Measurements from ENCODE around the gene ZIC1. TPM values are rescaled to one million over a fixed set of nuclear protein-coding genes. Genes with fewer than 3 reads are reported as not detected.

The ZIC1 gene
- total RNA-seq, 2 experiments from 2014 or later = not detected

- Histone ChIP-seq H4K20me1 (ENCODE audit: insufficient read depth, low read length) (no peaks in the 10 kb centered on the region), H3K9me3 (ENCODE audit: low read length) (no peaks in the 10 kb centered on the region), H3K4me3 (ENCODE audit: low read depth, low read length, poor library complexity, severe bottlenecking) (no peak overlapping the region), H3K9me2 (ENCODE audit: insufficient read depth, low read length) (no peaks in the 10 kb centered on the region), H3K4me2 (ENCODE audit: low read length) (no peak overlapping the region), H3K36me3 (ENCODE audit: insufficient read depth, low read length) (no peaks in the 10 kb centered on the region), H2AFZ (ENCODE audit: low read length) (no peak overlapping the region), H3K79me2 (ENCODE audit: insufficient read depth, low read depth, low read length) (no peaks in the 10 kb centered on the region), H3K4me1 (ENCODE audit: insufficient read depth, low read length, poor library complexity, severe bottlenecking) (no peaks in the 10 kb centered on the region), H3K27ac (ENCODE audit: low read depth, low read length, poor library complexity, severe bottlenecking) (no peak overlapping the region)
- POLR2A ChIA-PET = no interaction called here
- CTCF ChIA-PET (ENCODE audit: unreplicated experiment) = no interaction called here
- intact Hi-C loops (cut with micrococcal nuclease; ENCODE audit: unreplicated experiment) = no loop called here
- BruUV-seq (replicated peaks) = no TSS peak
- DNase-seq (ENCODE audit: low spot score) = no peak
- TF ChIP-seq CTCF (conservative IDR thresholded peaks at IDR 0.05; ENCODE audit: low read length) (no peak), EZH2phosphoT487 (IDR thresholded peaks at IDR 0.05; ENCODE audit: borderline replicate concordance, low read depth, low read length) (no peak)
These were observed 39.5 kb upstream of the ZIC1 start for GRCh38 chr3:147369661-147370123.

DNA sequence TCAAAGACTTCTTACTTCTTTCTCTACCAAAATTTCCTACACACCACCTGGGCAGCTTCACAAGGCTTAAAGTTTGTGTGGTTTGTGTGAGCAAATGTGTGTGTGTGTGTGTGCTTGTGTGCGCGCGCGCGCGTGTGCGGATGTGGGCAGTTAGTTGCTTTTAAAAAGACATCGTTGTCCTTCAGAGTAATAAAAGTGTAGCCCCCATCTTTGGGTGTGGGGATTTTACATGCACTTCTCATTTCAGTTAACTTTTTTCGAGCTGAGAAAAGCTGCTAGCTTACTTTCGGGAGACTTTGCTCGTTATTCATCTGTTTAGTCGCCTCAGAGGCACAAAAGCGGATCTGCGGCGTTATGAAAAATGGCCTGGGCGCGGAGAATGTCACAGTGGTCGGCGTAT is 38.8 kb upstream of the ZIC1 start:
- CTCF ChIA-PET (ENCODE audit: unreplicated experiment) = no interaction called here

GRCh38 chr3:147371140-147371539 is 38.0 kb upstream of the ZIC1 start:
- POLR2A ChIA-PET = no interaction called here
- intact Hi-C loops (cut with micrococcal nuclease; ENCODE audit: unreplicated experiment) = no loop called here

More for the DNA sequence above, 38.8 kb upstream of the ZIC1 start:
- Histone ChIP-seq H3K4me1 (ENCODE audit: insufficient read depth, low read length, poor library complexity, severe bottlenecking) (no peaks in the 10 kb centered on the region), H3K9me2 (ENCODE audit: insufficient read depth, low read length) (no peaks in the 10 kb centered on the region), H3K9me3 (ENCODE audit: low read length) (no peaks in the 10 kb centered on the region), H4K20me1 (ENCODE audit: insufficient read depth, low read length) (no peaks in the 10 kb centered on the region), H3K79me2 (ENCODE audit: insufficient read depth, low read depth, low read length) (no peaks in the 10 kb centered on the region), H3K4me3 (ENCODE audit: low read depth, low read length, poor library complexity, severe bottlenecking) (no peak overlapping the region), H2AFZ (ENCODE audit: low read length) (no peak overlapping the region), H3K36me3 (ENCODE audit: insufficient read depth, low read length) (no peaks in the 10 kb centered on the region), H3K27ac (ENCODE audit: low read depth, low read length, poor library complexity, severe bottlenecking) (no peak overlapping the region), H3K4me2 (ENCODE audit: low read length) (no peak overlapping the region)
- POLR2A ChIA-PET = no interaction called here
- no TSS peak for BruUV-seq (replicated peaks)
- DNase-seq (ENCODE audit: low spot score) = no peak
- intact Hi-C loops (cut with micrococcal nuclease; ENCODE audit: unreplicated experiment) = no loop called here
- TF ChIP-seq CTCF (conservative IDR thresholded peaks at IDR 0.05; ENCODE audit: low read length) (no peak), EZH2phosphoT487 (IDR thresholded peaks at IDR 0.05; ENCODE audit: borderline replicate concordance, low read depth, low read length) (no peak)

More at GRCh38 chr3:147371140-147371539, 38.0 kb upstream of the ZIC1 start:
- DNase-seq (ENCODE audit: low spot score) = no peak
- Histone ChIP-seq H3K9me2 (ENCODE audit: insufficient read depth, low read length) (no peaks in the 10 kb centered on the region), H3K4me1 (ENCODE audit: insufficient read depth, low read length, poor library complexity, severe bottlenecking) (no peaks in the 10 kb centered on the region), H3K36me3 (ENCODE audit: insufficient read depth, low read length) (no peaks in the 10 kb centered on the region), H3K4me2 (ENCODE audit: low read length) (no peak overlapping the region), H3K9me3 (ENCODE audit: low read length) (no peaks in the 10 kb centered on the region), H4K20me1 (ENCODE audit: insufficient read depth, low read length) (no peaks in the 10 kb centered on the region), H3K27ac (ENCODE audit: low read depth, low read length, poor library complexity, severe bottlenecking) (no peak overlapping the region), H3K4me3 (ENCODE audit: low read depth, low read length, poor library complexity, severe bottlenecking) (no peak overlapping the region), H3K79me2 (ENCODE audit: insufficient read depth, low read depth, low read length) (no peaks in the 10 kb centered on the region), H2AFZ (ENCODE audit: low read length) (no peak overlapping the region)
- BruUV-seq (replicated peaks) = no TSS peak
- TF ChIP-seq EZH2phosphoT487 (IDR thresholded peaks at IDR 0.05; ENCODE audit: borderline replicate concordance, low read depth, low read length) (no peak), CTCF (conservative IDR thresholded peaks at IDR 0.05; ENCODE audit: low read length) (no peak)
- CTCF ChIA-PET (ENCODE audit: unreplicated experiment) = no interaction called here
